IPS-NIHi11 (cell line): ENCODE results near the gene GTF2A1.

Source experiments
- DNase-seq: peaks from one replicate; pipeline ENCODE4 v3.0.0; 2012; ENCODE audit warnings: mixed read lengths, low spot score

The GTF2A1 gene

DNA sequence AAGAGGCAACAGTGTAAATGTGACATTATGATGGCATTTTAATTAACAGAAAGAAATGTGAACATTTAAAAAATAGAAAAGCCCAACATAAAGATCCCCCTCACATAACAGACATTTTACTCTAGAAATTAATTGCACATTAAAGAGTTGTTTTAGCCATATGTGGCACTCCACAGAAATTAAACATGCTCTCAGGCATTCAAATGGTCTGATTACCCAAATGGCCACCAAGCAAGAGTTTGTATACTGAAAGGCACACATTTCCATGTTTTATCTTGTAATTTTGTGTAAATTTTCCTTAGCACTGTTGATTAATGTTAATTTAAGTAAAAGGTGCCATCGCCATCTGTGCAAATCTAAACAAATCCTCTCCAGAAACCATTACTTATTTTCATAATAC is 43.5 kb downstream of the GTF2A1 start:
- DNase-seq = no peak

DNA sequence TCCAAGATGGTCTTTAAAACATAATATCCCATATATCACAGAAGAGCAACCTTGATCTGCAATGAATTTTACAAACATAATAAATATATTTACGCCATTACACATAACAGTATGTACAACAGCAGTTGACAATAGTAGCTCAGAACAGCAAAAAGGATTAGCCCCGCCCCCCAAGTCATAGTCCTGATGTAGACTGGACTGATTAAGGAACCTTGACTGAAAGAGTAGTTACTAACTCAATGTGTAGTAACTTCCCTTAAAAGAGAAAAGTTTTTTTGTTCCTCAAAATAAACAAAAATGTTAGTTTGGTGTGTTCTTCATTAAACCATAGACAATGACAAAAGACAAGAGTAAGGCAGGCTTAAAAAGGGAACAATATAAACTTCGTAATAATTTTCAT is 44.5 kb downstream of the GTF2A1 start:
- DNase-seq = no peak

DNA sequence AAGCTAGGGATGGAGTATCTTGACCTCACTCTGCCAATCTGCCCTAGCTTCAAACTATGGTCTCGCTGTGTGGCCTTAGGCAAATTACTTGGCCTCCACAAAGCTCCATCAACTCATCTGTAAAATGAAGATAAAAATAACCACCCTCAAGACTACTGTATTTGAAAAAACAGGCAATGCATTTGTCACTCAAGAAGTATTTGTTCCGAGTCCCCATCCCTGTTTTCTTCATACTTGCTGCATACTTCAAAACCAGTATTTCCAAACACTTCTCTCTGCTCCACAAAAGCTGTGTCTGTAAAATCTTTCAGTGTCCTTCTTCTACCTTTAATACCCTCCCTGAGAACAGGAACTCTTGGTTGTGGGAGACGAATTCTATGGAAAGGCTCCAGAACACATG is 47.9 kb downstream of the GTF2A1 start:
- no peak for DNase-seq

DNA sequence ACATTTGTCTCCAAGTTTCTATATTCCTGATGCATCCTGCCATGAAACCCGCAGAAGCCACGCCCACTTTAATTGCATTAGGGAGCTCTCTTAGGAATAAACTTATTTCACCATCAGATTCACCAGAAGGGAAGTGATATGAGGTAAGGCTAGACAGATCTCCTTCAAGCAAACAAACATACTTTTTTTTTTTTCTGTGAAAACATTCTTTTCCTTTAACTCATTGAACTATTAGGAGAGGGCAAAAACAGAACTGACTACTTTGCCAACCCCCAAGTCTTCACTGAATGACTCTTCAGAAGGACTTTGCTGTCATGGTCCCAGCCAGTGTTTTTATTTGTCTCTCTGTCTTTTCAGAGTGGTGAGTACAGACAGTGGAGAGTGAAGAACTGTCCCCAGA is 48.4 kb downstream of the GTF2A1 start:
- DNase-seq = no peak

DNA sequence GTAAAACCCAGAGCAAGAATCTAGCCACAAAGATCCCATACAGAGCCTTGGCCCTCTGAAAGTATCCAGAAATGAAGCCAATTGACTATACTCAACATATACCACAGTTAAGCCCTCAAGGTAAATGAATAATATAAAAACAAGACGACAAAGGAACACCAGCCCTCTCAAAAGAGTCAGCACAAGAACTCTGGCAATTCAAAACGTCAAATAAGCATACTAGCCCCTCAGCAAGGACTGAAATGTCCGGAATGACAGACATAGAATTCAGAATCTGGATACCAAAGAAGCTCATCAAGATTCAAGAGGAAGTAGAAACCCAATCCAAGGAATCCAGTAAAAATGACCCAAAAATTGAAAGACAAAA is 49.9 kb downstream of the GTF2A1 start:
- no peak for DNase-seq

DNA sequence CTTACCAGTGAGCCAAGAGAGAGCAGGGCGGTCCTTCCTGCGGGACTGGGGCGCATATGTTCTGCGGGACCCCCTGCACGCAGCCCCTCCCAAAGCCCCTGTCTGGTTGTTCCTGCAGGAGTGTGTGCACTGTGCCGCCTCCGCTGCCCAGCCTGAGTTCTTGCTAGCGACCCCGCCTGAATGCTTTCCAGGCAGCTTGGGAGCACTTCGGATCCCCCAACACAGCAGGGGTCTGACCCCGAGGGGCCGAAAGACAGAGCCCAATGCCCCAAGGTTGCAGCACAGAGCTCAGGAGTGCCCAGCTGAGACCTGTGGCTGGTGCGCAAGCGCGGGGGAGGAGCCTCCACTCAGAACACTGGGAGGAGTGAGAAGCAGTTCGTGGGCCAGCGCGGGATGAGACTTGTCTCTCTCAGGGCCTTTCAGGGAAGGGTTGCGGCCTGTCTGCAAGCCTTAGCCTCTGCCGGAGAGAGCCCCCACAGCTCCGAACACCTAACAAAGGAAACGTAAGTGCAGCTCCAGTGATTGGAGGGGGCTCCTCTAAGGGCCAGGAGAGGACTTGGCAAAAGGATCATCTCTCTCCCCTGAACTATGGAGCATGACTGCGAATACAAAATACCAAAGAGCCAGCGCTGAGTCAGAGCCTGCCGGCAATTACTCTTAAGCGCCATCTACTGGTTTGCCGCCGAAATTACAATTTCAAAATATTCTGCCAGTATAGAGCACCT is 50.5 kb downstream of the GTF2A1 start:
- DNase-seq = peak; percentile 87

DNA sequence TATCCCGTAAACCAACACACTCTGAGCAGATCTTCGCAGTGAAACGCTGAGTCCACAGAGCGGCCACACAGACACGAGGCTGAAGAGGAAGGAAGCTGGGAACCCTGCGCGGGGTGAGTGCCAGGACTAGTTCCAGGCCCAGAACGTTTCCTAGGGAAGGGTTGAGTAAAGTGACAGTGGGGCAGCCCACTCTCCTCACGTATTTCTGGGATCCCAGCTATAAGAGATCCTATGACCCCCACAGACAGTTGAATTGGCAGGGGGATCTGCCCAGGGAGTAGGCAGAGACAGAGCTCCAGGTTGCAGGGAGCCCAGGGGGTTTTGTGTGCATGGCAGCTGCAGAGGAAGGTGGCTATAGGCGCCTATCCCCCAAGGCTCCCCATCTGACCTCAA is 51.1 kb downstream of the GTF2A1 start:
- no peak for DNase-seq

DNA sequence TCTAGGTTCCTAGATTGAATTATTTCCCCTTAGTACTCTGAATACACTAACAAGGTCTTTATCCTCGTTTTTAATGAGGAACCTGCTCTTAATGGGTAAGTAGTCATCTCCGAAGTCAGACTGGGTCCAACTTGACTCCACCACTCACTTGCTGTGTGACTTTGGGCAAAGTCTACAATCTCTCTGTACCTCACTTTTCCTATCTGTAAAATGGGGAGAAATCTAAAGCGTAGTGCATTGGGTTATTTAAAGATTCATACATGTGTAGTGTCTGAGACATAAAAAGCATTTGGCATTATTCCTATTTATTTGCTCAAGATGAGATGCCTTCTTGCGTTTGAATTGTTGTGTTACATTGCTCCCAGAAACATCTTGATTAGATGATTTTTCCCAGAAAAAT is 51.5 kb downstream of the GTF2A1 start:
- DNase-seq = no peak

DNA sequence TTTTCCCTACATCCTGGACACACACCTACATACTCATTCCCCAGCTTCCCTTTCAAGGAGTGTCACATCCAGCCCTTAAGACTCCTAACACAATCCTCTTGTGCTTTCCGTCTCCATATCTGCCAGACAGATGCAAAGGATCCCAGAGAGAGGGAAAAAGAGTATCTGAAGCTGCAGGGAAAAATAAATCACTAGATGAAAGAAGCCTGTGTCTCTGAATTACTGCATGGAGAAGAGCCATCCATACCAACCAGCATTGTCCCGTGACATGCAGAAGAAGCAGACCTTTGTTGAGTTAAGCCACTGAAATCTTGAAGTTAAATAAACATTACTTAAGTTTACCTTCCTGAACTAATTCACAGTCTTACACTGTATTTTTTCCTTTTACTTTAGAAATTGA is 54.6 kb downstream of the GTF2A1 start:
- no peak for DNase-seq

DNA sequence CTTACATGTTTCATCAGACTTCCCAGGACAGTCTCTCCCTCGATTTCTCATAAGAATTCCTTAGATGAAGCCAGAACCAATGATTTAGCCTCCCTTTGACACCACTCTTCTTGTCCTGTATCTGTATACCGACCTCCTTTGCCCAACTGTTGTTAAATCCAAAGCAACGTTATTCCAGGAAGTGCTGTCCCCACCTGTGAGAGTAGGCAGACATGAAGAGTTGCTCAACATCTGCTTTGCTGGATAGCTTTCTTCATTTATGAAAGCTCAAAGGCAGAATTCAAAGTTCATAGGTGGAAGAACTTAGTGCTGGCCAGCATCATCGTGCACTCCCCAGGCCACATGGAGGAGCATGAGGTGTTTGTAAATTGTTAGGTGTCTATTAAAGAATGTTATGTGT is 55.6 kb downstream of the GTF2A1 start:
- no peak for DNase-seq

DNA sequence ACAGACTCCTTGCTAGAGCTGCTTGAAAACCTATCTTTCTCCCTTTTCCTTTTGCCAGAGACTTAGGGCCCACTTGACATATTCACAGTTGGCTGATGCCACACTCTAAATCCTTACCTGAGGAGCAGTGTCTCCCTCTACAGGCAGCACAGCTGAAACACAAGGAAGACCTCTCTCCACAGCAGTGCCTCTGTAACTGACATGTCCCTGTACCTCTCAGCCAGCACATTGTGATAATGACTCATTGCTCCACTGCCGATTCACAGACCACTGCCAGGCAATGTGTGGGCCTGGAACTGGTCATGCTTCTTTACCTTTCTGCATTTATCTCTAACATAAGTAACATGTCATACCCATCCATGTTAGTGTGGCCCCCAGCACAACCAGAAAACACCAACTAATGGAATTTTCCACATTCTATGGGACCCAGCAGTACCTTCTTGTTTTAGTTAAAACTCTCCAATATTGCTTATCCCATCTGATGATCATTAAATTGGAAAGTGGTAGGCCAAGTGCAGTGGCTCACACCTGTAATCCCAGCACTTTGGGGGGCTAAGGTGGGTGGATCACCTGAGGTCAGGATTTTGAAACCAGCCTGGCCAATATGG is 56.5 kb downstream of the GTF2A1 start:
- peak; percentile 83 for DNase-seq

DNA sequence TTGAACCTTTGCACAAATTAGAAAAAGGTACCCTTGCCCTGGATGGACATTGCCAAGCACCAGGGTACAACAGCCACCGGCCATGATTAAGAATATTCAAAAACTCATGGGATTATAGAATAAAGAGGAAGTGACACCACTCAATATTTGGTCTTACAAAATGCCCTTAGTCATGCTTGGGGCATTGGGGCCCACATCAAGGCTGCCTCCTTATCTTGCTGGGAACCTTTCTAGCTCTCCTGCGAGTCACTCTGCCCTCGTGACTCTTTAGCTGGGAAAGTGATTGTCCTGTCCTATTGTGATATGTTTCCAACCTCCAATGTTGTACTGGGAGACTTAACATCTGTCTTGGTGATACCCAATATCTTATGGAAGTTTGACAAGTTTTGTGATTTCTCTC is 57.8 kb downstream of the GTF2A1 start:
- no peak for DNase-seq

DNA sequence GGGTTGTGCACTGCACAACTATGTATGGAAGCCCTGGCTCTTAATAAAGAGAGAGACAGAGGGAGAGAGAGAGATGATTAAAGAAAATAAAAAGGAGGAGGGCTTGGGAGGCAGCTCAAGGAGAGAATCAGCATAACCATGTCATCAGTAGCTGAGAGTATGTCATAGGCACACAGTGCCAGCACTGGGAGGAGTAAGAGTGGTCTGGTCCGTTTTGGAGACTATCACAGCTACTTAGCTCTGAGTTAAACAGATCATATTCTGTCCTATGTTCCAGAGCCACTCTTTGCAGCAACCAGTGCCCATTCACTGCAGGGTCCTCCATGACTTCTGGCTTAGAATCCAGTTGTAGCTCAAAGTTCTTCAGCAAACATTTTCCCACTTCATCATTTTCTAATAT is 59.0 kb downstream of the GTF2A1 start:
- no peak for DNase-seq

DNA sequence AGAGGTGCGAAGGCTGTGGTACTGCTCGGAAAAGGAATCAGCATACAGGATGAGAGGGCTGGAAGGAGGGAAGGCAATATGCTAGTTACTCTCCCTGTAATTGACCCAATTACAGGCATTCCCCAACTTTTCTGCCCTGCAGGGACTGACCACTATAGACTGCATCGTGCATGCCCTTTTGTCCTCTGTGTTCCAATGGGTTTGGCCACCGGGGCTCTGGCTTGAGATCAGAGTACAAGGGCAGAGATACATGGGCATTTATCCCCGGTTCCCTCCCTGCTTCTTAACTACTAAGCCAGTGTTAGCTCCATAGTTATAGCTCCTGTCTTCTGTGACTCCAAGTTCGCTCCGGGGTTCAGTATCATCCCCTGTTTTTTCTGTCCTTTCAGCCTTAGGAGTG is 59.7 kb downstream of the GTF2A1 start:
- no peak for DNase-seq

DNA sequence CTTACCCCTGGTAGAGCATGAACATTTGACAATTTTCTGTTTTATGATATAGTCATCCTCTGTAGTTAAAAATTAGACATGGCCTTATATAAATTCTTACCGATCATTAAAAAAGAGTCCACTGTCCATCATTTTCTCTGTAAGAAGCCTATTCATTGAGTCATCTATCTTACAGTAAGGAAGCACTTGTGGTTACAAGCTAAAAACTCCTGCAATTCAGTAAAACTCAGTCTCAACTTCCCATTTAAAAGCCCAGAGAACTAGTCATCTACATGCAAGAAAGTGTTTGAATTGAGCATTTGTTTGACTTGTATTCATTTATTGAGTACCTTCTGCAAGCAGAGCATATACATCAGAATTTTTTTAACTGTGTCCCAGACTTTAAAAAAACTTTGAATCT is 63.3 kb downstream of the GTF2A1 start:
- no peak for DNase-seq

DNA sequence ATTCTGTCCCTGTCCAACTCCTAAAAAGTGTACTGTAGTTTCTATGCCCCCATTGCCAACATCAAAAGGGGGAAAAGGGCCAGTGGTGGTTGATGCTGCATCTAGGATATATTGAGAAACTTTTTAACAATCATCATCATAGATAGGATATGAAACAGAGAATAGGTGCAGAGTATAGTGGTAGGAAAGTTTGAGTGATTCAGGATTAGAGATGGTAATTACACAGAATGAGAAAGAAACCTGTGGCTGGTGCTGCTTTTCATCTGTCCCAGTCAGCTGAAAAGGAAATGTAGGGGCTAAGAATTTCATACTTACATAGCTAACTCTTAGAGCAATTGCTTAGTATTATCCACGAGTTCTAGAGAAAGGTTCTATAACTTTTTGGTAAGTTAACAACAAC is 67.6 kb downstream of the GTF2A1 start:
- DNase-seq = no peak

DNA sequence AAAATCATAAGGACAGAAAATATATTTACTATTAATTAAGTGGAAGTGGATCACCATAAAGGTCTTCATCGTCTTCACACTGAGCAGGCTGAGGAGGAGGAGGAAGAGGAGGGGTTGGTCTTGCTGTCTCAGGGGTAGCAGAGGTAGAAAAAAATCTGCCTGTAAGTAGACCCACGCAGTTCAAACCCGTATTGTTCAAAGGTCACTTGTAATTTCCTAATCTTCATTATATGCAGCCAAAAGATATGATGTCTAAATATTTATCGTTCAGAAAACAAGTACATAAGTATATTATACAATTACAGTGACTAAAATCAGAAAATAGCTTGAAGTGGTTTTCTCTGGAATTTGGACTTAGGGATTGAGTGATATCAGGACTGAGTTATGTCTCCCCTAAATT is 72.1 kb downstream of the GTF2A1 start:
- no peak for DNase-seq

DNA sequence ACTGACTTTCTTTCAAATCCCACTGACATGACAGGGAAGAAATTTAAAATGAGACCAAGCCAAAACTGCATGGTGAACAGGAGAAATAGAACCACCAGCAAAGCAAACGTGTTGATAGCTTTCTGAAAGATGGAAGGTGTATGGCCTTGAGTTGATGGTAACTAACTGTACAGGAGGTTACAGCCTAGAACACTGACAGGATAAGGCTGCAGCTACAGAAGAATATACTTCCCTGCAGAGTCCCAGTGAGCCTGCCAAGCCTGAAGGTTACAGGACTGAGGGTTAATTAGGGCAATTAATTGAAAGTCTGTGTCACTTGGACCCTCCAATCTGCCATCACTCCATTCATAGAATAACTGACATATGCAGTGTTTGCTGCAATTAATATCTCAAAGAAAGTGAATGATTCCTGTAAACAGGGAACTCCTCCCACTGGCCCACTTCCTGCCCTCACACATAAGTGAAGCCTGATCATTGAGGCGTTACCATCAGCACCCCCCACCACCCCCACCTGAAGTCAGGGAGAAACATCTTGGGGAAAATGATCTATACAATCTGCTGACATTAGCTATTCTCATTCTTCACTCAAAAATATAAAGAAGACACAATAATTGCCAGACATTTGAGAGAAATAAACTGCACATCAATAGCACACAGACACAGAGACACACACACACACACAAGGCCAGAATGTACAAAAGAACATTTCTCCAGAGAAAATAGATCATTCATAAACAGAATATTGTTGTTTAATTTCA is 73.4 kb downstream of the GTF2A1 start:
- no peak for DNase-seq

DNA sequence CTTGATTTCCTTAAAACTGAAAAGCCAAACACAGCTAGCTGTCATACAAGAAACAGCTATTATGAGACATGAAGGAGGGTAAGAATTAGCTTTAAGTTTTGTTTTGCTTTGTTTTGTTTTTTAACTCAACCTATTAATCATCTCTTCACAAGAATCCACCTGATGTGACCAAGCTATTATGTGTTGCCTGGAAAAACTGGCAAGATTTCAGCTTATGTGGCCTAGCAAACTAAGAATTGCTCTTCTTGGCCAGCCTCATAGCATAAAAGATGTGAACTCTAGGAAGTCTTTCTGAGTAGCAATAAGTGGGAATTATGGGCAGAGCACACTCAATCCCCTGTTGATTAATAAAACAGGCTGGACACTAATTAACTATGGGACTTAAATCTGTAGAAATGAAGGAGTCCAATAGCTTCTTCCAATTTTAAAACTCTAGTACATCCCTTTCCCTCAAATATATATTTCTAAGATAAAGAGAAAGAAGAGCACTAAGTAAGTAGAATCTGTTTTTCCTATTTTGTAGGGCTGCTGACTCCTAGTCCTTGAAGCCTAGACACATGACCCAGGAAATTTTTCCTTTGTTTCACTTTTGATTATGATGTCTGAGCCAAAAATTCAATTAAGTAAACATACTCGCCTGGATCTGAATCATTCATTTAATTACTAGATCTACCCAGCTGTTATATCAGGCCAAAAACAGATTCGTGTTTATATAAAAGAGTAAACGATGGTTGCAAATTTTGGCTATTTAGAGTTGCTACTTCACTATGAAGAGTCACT is 75.7 kb downstream of the GTF2A1 start:
- no peak for DNase-seq

DNA sequence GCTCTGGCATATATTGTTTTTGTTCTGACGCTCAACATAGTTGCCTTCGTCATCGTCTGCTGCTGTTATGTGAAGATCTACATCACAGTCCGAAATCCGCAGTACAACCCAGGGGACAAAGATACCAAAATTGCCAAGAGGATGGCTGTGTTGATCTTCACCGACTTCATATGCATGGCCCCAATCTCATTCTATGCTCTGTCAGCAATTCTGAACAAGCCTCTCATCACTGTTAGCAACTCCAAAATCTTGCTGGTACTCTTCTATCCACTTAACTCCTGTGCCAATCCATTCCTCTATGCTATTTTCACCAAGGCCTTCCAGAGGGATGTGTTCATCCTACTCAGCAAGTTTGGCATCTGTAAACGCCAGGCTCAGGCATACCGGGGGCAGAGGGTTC is 77.0 kb downstream of the GTF2A1 start:
- no peak for DNase-seq

DNA sequence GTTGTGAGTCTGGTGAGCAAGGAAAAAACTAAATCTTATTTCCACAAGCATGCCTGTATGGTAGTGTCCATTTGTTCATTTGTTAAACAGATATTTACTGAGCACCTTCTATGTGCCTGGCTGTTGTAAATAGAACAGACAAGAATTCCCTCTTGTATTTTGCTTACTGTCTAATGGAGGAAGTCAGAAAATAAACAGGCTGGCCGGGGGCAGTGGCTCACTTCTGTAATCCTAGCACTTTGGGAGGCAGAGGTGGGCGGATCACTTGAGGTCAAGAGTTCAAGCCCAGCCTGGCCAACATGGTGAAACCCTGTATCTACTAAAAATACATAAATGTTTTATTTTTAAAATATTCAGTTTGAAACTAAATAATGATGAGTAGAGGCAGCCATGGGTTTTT is 79.3 kb downstream of the GTF2A1 start:
- no peak for DNase-seq

DNA sequence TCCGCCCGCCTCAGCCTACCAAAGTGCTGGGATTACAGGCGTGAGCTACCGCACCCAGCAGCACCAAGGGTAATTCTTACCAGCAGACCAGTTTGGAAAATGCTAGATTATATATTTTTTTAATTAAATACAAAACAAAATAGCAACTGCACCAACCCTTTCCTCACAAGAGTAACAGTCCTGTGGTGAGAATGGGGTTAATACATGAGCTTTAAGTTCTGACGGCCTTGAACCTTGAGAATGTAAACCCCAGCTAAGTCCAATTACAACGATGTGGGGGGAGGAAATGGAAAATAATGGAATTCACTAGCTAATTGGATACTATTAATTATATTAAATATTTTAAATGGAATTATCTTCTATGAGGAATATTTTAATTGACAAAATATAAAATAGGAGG is 82.3 kb downstream of the GTF2A1 start:
- no peak for DNase-seq

DNA sequence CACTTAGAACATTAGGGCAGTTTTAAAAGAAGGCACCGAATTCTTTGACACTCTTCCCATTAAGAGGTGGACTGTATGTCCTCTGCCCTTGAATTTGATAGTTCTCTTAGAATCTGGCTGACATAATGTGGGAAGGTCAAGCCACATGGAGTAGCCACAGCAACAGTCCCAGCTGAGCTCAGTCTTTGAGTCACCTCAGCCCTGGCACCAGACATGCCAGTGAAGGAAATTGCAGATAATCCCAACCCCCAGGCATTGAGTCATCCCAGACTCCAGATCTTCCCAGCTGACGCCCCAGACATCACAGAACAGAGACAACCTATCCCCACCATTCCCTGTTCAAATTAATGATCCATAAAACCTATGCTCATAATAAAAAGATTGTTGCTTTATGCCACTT is 83.4 kb downstream of the GTF2A1 start:
- DNase-seq = no peak
